Transverse colon (tissue), 4 donors: ENCODE measurements around the gene SPDYE4. TPM values are rescaled to one million over a fixed set of nuclear protein-coding genes. Genes with fewer than 3 reads are reported as not detected.

ENCODE experiments used
- DNase-seq: peaks from one replicate; pipeline ENCODE4 v3.0.0-alpha.2; 2019
- H3K27ac ChIP-seq, 4 donors: fragments of 200-600 bp; sonication (generic); 2 replicates each; pipeline ENCODE4 v1.5.1; 2016 to 2018; ENCODE audit warnings: inconsistent platforms in 4 of 4
- H3K27me3 ChIP-seq: fragments of 200-600 bp; sonication (generic); 2 replicates; pipeline ENCODE4 v1.5.1; 2017; ENCODE audit warnings: inconsistent platforms
- H3K36me3 ChIP-seq, 4 donors: fragments of 200-600 bp; sonication (generic); 2 replicates each; pipeline ENCODE4 v1.5.1; 2017 to 2019; ENCODE audit warnings: inconsistent platforms in 4 of 4
- H3K4me1 ChIP-seq, 4 donors: fragments of 200-600 bp; sonication (generic); 2 replicates each; pipeline ENCODE4 v1.5.1; 2017 to 2020; ENCODE audit warnings: inconsistent platforms in 4 of 4
- H3K4me3 ChIP-seq, 4 donors: fragments of 200-600 bp; sonication (generic); 1 replicate in 1 of 4; 2 replicates in 3 of 4; pipeline versions ENCODE4 v1.5.1 to v1.6.1; 2017 to 2019; ENCODE audit warnings: inconsistent platforms in 4 of 4
- H3K9me3 ChIP-seq, 2 donors: fragments of 200-600 bp; sonication (generic); 2 replicates each; pipeline ENCODE4 v1.5.1; 2017 to 2019; ENCODE audit warnings: inconsistent platforms in 2 of 2
- CTCF ChIP-seq, 5 experiments: fragments of 200-600 bp in 3 of 5; fragments of 450-650 bp in 2 of 5; sonication (generic) in 3 of 5; IDR thresholded peaks; 1 replicate in 2 of 5; 2 replicates in 3 of 5; pipeline ENCODE4 v1.5.1; 2016 to 2017; ENCODE audit warnings: antibody characterized with exemption in 5 of 5, inconsistent platforms in 3 of 5, mild to moderate bottlenecking in 2 of 5, moderate library complexity in 1 of 5
- EP300 ChIP-seq: sonication (generic); formaldehyde crosslinking; IDR thresholded peaks from one replicate; pipeline ENCODE4 v1.6.1; 2017; ENCODE audit warnings: antibody characterized with exemption, low read depth
- POLR2A ChIP-seq: fragments of 450-650 bp; IDR thresholded peaks from one replicate; pipeline ENCODE4 v1.6.1; 2016; ENCODE audit warnings: antibody characterized with exemption, mild to moderate bottlenecking, moderate library complexity
- POLR2AphosphoS5 ChIP-seq, 3 donors: sonication (generic); formaldehyde crosslinking; IDR thresholded peaks; one replicate each; pipeline ENCODE4 v1.6.1; 2016; ENCODE audit warnings: antibody characterized with exemption in 3 of 3
- WGBS, 2 donors: methylation state at CpG; one replicate each; pipeline ENCODE4 v1.1.5; 2018; ENCODE audit warnings: low coverage in 1 of 2; 5-methylcytosine and 5-hydroxymethylcytosine counted together
- in situ Hi-C, 4 donors: fragments of 200-750 bp; cut with MboI; loops; one replicate each; pipeline versions ENCODE4 v1.15.0 to v1.15.1; 2017; ENCODE audit warnings: low sequenced_read_pairs in 3 of 4, low pct_ligation_motif_present in 1 of 4, low pct_unique_long_range_greater_than_20kb in 1 of 4
- intact Hi-C: fragments of 100-400 bp; cut with DNase I; formaldehyde crosslinking; loops from one replicate; pipeline ENCODE4 v1.15.1; 2023; ENCODE audit warnings: low total_unique reads
- total RNA-seq, 4 donors: library from RNA; depleted of rRNA; stranded (reverse); fragments of >200 nt; gene quantifications; one replicate each; pipeline ENCODE4 v1.1.0, GENCODE V29; 2016

SPDYE4 gene
- total RNA-seq, 4 donors from 2014 or later, result not detected

- Histone ChIP-seq H3K36me3 (no peaks in the 10 kb centered on the region), H3K9me3 (no peaks in the 10 kb centered on the region), H3K4me3 (peak overlapping the region; percentile 35 to 63 (median 56)), H3K4me1 (peaks cover 0 to 17% (median 8%) of the 10 kb centered on the region in 4 donors), H3K27ac (peak overlapping the region; percentile 36 to 58 (median 52)), H3K27me3 (no peaks in the 10 kb centered on the region)
- TF ChIP-seq CTCF (IDR thresholded peaks at IDR 0.05) (peak; percentile 72 to 98 (median 95)), POLR2AphosphoS5 (IDR thresholded peaks at IDR 0.05) (peak in 1 of 3 donors; percentile 11), POLR2A (no peak)
- peak; percentile 70 for DNase-seq
- intact Hi-C loops (loop anchor here (5.0 kb wide), 1 partner anchor 339 kb away; no protein-coding TSS in a partner anchor), in situ Hi-C loops (loop anchor here in 3 of 4 donors (10.0 to 25.0 kb wide), 3 partner anchors 171 to 334 kb away; no protein-coding TSS in a partner anchor)
- 0 to 2% methylated on average over 9 to 58 of the region's 70 CpGs for WGBS, 2 donors
Measured at GRCh38 chr17:8745586-8746500, 12.5 kb downstream of the SPDYE4 start.

- H3K27ac ChIP-seq, result no peak overlapping the region
- H3K27me3 ChIP-seq, result no peaks in the 10 kb centered on the region
- in situ Hi-C loops (loop anchor here (5.0 to 25.0 kb wide), 4 partner anchors 169 to 332 kb away; no protein-coding TSS in a partner anchor), intact Hi-C loops (no loop called here)
- 45 to 66% methylated on average over 6 to 15 of the region's 15 CpGs for WGBS, 2 donors
- no peak overlapping the region for H3K4me3 ChIP-seq
- H3K9me3 ChIP-seq, result no peaks in the 10 kb centered on the region
- TF ChIP-seq CTCF (IDR thresholded peaks at IDR 0.05) (no peak), EP300 (no peak), POLR2AphosphoS5 (IDR thresholded peaks at IDR 0.05) (no peak), POLR2A (no peak)
- no peaks in the 10 kb centered on the region for H3K36me3 ChIP-seq
- peaks cover 0 to 17% (median 8%) of the 10 kb centered on the region in 4 donors for H3K4me1 ChIP-seq
- DNase-seq, result no peak
Measured at GRCh38 chr17:8744086-8744785, 14.1 kb downstream of the SPDYE4 start.

- no peak overlapping the region for H3K4me3 ChIP-seq
- no peaks in the 10 kb centered on the region for H3K9me3 ChIP-seq
- no peak overlapping the region for H3K27ac ChIP-seq
- no peak for DNase-seq
- H3K27me3 ChIP-seq, result no peaks in the 10 kb centered on the region
- peaks cover 0 to 17% (median 8%) of the 10 kb centered on the region in 4 donors for H3K4me1 ChIP-seq
- in situ Hi-C loops, result loop anchor here (5.0 to 25.0 kb wide), 4 partner anchors 168 to 331 kb away; no protein-coding TSS in a partner anchor
- TF ChIP-seq CTCF (IDR thresholded peaks at IDR 0.05) (no peak), POLR2A (no peak), POLR2AphosphoS5 (IDR thresholded peaks at IDR 0.05) (no peak), EP300 (no peak)
- 87% methylated on average over 8 of the region's 8 CpGs; no CpG with 5 or more reads in 1 of the 2 donors for WGBS, 2 donors
- H3K36me3 ChIP-seq, result no peaks in the 10 kb centered on the region
- intact Hi-C loops, result no loop called here
Measured at GRCh38 chr17:8742819-8743218, 15.5 kb downstream of the SPDYE4 start.

GRCh38 chr17:8742274-8742673 is 16.1 kb downstream of the SPDYE4 start:
- in situ Hi-C loops (loop anchor here (5.0 to 25.0 kb wide), 4 partner anchors 167 to 330 kb away; no protein-coding TSS in a partner anchor), intact Hi-C loops (no loop called here)
- Histone ChIP-seq H3K9me3 (no peaks in the 10 kb centered on the region), H3K4me3 (no peak overlapping the region), H3K4me1 (peaks cover 0 to 17% (median 8%) of the 10 kb centered on the region in 4 donors), H3K27me3 (no peaks in the 10 kb centered on the region), H3K27ac (no peak overlapping the region), H3K36me3 (no peaks in the 10 kb centered on the region)
- no peak for DNase-seq
- 80% methylated on average over 5 of the region's 5 CpGs; no CpG with 5 or more reads in 1 of the 2 donors for WGBS, 2 donors
- TF ChIP-seq POLR2AphosphoS5 (IDR thresholded peaks at IDR 0.05), result no peak
